Uterus (tissue), 4 donors: ENCODE results near the gene TRAPPC12. TPM values are rescaled to one million over a fixed set of nuclear protein-coding genes. Genes with fewer than 3 reads are reported as not detected.
"Not testable (repeated sequence)": the region's sequence is repeated elsewhere in the genome, so short reads cannot be mapped to it uniquely, and the experiment has no call there.

Experiments used
- DNase-seq, 2 donors: peaks; one replicate each; pipeline ENCODE4 v3.0.0-alpha.2; 2019 to 2020
- H3K27ac ChIP-seq, 2 donors: fragments of 200-600 bp; sonication (generic); 1 replicate in 1 of 2; 2 replicates in 1 of 2; pipeline ENCODE4 v1.5.1; 2016 to 2018
- H3K27me3 ChIP-seq, 2 donors: fragments of 200-600 bp; sonication (generic); one replicate each; pipeline ENCODE4 v1.5.1; 2018 to 2019; ENCODE audit warnings: control low read depth in 1 of 2
- H3K36me3 ChIP-seq, 2 donors: fragments of 200-600 bp; sonication (generic); one replicate each; pipeline ENCODE4 v1.5.1; 2019; ENCODE audit warnings: control low read depth in 1 of 2
- H3K4me1 ChIP-seq, 2 donors: fragments of 200-600 bp; sonication (generic); one replicate each; pipeline ENCODE4 v1.5.1; 2018 to 2019; ENCODE audit warnings: control low read depth in 1 of 2
- H3K4me3 ChIP-seq, 2 donors: fragments of 200-600 bp; sonication (generic); 1 replicate in 1 of 2; 2 replicates in 1 of 2; pipeline ENCODE4 v1.5.1; 2018 to 2019; ENCODE audit warnings: mild to moderate bottlenecking in 1 of 2
- H3K9me3 ChIP-seq, 2 donors: fragments of 200-600 bp; sonication (generic); one replicate each; pipeline ENCODE4 v1.5.1; 2019; ENCODE audit warnings: control low read depth in 1 of 2
- POLR2A ChIP-seq, 2 donors: fragments of 450-650 bp; IDR thresholded peaks; one replicate each; pipeline ENCODE4 v1.6.1; 2016; ENCODE audit warnings: antibody characterized with exemption in 2 of 2, mild to moderate bottlenecking in 1 of 2, moderate library complexity in 1 of 2
- intact Hi-C: fragments of 100-400 bp; cut with DNase I; formaldehyde crosslinking; loops from one replicate; pipeline ENCODE4 v1.15.1; 2023; ENCODE audit warnings: low total_unique reads
- total RNA-seq, 4 donors: library from RNA; depleted of rRNA in 3 of 4; stranded (reverse); fragments of >200 nt in 3 of 4; gene quantifications; one replicate each; pipeline versions ENCODE4 v1.1.0 to v1.2.4, GENCODE V29; 2014 to 2023
- TF ChIP-seq, protein P1 (sequence below), 4 experiments: fragments of 200-600 bp in 2 of 4; fragments of 450-650 bp in 2 of 4; sonication (generic) in 2 of 4; IDR thresholded peaks; one replicate each; pipeline ENCODE4 v1.5.1; 2016 to 2019; ENCODE audit warnings: antibody characterized with exemption in 4 of 4, mild to moderate bottlenecking in 2 of 4, moderate library complexity in 1 of 4
- donor health status: DM: yes; HTN: yes; CAD: no.

TRAPPC12 gene
- total RNA-seq, 4 donors from 2014 or later, result 15.6 to 149 (median 66.5) TPM

DNA sequence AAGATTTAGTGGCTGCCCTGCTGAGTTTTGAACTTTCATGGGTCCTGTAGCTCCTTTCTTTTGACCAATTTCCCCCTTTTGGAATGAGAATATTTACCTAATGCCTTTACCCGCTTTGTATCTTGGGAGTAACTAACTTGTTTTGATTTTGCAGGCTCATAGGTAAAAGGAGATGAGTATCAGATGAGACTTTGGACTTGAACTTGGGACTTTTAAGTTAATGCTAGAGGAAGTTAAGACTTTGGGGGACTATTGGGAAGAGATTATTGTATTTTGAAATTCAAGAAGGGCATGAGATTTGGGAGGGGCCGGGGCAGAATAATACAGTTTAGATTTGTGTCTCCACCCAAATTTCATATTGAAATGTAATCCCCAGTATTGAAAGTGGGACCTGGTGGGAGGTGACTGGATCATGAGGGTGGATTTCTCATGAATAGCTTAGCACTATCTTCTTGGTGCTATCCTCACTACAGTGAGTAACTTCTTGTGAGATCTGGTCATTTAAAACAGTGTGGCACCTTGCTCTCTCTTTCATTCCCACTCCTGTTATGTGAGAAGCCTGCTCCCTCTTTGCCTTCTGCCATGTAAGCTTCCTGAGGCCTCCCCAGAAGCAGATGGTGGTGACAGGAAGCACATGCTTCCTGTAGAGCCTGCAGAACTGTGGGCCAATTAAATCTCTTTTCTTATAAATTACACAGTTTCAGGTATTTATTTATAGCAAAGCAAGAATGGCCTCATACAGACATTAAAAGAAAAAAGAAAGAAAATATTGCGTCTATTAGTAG lies 133.7 kb downstream of the TRAPPC12 start:
- H3K4me3 ChIP-seq, result no peak overlapping the region
- no peaks in the 10 kb centered on the region for H3K27me3 ChIP-seq
- no peak overlapping the region for H3K27ac ChIP-seq
- TF ChIP-seq POLR2A (IDR thresholded peaks at IDR 0.05), result no peak
- TF ChIP-seq, protein P1, sequence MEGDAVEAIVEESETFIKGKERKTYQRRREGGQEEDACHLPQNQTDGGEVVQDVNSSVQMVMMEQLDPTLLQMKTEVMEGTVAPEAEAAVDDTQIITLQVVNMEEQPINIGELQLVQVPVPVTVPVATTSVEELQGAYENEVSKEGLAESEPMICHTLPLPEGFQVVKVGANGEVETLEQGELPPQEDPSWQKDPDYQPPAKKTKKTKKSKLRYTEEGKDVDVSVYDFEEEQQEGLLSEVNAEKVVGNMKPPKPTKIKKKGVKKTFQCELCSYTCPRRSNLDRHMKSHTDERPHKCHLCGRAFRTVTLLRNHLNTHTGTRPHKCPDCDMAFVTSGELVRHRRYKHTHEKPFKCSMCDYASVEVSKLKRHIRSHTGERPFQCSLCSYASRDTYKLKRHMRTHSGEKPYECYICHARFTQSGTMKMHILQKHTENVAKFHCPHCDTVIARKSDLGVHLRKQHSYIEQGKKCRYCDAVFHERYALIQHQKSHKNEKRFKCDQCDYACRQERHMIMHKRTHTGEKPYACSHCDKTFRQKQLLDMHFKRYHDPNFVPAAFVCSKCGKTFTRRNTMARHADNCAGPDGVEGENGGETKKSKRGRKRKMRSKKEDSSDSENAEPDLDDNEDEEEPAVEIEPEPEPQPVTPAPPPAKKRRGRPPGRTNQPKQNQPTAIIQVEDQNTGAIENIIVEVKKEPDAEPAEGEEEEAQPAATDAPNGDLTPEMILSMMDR (IDR thresholded peaks at IDR 0.05), result no peak
- no peak for DNase-seq
- H3K4me1 ChIP-seq, result no peaks in the 10 kb centered on the region
- no peaks in the 10 kb centered on the region for H3K36me3 ChIP-seq
- intact Hi-C loops, result no loop called here
- H3K9me3 ChIP-seq, result no peaks in the 10 kb centered on the region

DNA sequence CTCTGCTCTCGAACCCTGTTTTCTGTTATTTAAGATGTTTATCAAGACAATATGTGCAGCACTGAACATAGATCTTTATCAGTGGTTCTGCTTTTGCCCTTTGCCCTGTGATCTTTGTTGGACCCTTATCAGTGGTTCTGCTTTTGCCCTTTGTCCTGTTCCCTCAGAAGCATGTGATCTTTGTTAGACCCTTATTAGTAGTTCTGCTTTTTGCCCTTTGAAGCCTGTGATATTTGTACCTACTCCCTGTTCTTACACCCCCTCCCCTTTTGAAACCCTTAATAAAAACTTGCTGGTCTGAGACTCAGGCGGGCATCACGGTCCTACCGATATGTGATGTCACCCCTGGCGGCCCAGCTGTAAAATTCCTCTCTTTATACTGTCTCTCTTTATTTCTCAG lies 135.9 kb downstream of the TRAPPC12 start:
- H3K4me3 ChIP-seq, H3K9me3 ChIP-seq, H3K27ac ChIP-seq, intact Hi-C loops, DNase-seq, H3K27me3 ChIP-seq, H3K36me3 ChIP-seq, H3K4me1 ChIP-seq: not testable (repeated sequence)

DNA sequence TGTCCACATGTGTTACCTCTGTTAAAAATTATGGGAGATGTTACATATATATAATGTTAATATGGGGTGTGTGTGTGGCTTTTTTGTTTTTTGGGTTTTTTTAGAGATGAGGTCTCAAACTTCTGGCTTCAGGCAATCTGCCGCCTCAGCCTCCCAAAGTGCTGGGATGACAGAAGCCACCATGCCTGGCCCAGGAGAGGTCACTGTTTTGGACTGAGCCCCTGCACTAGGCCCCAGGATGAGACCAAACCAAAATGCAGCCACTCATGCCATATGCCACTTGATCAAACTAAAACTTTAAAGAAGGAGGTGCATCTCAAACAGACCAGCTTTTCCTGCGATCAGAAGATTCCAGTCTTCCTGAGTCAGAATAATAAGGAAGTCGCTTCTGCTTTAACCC lies 137.3 kb downstream of the TRAPPC12 start:
- Histone ChIP-seq H3K4me3 (no peak overlapping the region), H3K9me3 (no peaks in the 10 kb centered on the region)

DNA sequence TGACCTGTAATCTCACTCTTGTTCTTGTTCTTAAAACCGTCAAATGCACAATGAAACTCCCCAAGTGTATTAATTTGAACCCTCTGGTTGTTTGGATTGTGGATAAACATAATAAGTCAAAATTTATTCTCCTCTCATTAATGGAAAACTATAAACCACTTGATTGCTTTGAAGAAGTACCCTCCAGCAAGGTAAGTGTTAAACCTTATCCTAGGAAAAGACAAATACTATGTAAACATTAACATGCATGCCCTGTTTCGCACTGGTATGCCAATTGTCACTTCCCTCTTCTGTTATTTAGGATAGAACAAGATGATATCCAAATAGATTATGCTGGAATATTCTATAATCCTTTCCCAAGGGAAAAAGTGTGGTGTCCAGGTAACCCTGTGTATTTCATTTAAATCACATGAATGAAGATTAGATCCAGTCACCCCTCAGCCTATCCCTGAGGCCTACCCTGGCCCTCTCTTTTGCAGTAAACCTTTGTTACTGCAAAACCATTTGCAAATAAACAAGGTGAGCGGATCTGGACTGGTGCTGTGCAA lies 138.5 kb downstream of the TRAPPC12 start:
- Histone ChIP-seq H3K9me3 (no peaks in the 10 kb centered on the region), H3K27ac (peak overlapping the region; percentile 98 to 100), H3K4me1 (peaks cover 0 to 4% of the 10 kb centered on the region in 2 donors), H3K27me3 (no peaks in the 10 kb centered on the region), H3K36me3 (no peaks in the 10 kb centered on the region), H3K4me3 (peak overlapping the region; percentile 95)
- intact Hi-C loops, result no loop called here
- no peak for DNase-seq
- TF ChIP-seq, protein P1 (IDR thresholded peaks at IDR 0.05), result no peak
- no peak for TF ChIP-seq POLR2A (IDR thresholded peaks at IDR 0.05)

More for the DNA sequence above, 137.3 kb downstream of the TRAPPC12 start:
- H3K27me3 ChIP-seq, result no peaks in the 10 kb centered on the region
- H3K36me3 ChIP-seq, result no peaks in the 10 kb centered on the region
- no peak overlapping the region for H3K27ac ChIP-seq
- TF ChIP-seq, protein P1 (IDR thresholded peaks at IDR 0.05), result no peak
- no peak for TF ChIP-seq POLR2A (IDR thresholded peaks at IDR 0.05)
- peaks cover 0 to 4% of the 10 kb centered on the region in 2 donors for H3K4me1 ChIP-seq
- intact Hi-C loops, result no loop called here
- no peak for DNase-seq

DNA sequence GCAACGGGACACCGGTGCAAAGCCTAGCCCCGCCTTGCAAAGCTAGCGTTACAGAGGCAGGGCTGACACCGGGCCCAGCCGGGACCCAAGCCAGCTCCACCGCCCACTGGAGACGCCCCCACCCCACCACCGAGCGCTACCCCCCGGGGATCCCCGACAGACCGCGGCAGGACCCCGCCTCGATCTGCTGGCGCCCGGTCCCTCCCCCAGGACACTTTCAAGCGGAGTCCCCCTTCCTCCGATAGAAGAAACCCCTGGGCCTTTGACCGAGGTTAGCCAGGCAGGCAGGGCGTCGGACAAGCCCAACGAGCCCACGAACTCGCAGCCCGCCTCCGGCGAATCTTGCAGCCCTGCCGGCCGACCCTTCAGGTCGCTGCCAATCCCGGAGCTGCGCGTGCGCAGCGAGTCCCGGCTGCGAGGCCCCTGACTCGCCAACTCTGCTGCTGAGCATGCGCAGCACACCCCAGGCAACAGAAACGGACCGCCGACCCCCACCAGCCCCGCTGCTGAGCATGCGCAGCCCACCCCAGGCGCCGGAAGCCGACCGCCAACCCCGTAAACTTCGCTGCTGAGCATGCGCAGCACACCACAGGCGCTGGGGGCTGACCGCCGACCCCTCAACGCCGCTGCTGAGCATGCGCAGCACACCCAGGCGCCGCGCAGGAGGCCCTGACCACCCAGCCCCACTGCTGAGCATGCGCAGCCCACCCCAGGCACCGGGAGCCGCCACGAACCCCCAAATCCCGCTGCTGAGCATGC lies 139.2 kb downstream of the TRAPPC12 start:
- Histone ChIP-seq H3K9me3 (no peaks in the 10 kb centered on the region), H3K27ac (peak overlapping the region; percentile 98 to 100), H3K4me3 (peak overlapping the region; percentile 95), H3K4me1 (peaks cover 0 to 4% of the 10 kb centered on the region in 2 donors), H3K36me3 (no peaks in the 10 kb centered on the region), H3K27me3 (no peaks in the 10 kb centered on the region)
- intact Hi-C loops, result no loop called here
- TF ChIP-seq POLR2A (IDR thresholded peaks at IDR 0.05), result peak in 1 of 2 donors; percentile 5
- TF ChIP-seq, protein P1 (IDR thresholded peaks at IDR 0.05), result peak in 1 of 4 experiments; percentile 6
- peak; percentile 98 to 99 for DNase-seq
